Muscle layer of duodenum (tissue), 2 donors: ENCODE data around the gene PTCH1.

Source experiments
- H3K27ac ChIP-seq: one replicate; pipeline ENCODE4 v1.7.0; 2013; ENCODE audit warnings: mild to moderate bottlenecking, low read length
- H3K27me3 ChIP-seq: one replicate; pipeline ENCODE4 v1.7.0; 2013; ENCODE audit warnings: low read depth, mild to moderate bottlenecking, control low read depth, low read length
- H3K36me3 ChIP-seq, 2 donors: one replicate each; pipeline ENCODE4 v1.7.0; 2013; ENCODE audit warnings: low read length in 2 of 2, control low read depth in 1 of 2, mild to moderate bottlenecking in 1 of 2; ENCODE audit not compliant: insufficient read depth in 2 of 2, control insufficient read depth in 1 of 2
- H3K4me1 ChIP-seq, 2 donors: one replicate each; pipeline ENCODE4 v1.7.0; 2013; ENCODE audit warnings: low read length in 2 of 2, mild to moderate bottlenecking in 2 of 2, control low read depth in 1 of 2, moderate library complexity in 1 of 2; ENCODE audit not compliant: insufficient read depth in 2 of 2, control insufficient read depth in 1 of 2
- H3K4me3 ChIP-seq, 2 donors: one replicate each; pipeline ENCODE4 v1.7.0; 2013; ENCODE audit warnings: low read length in 2 of 2, low read depth in 1 of 2, mild to moderate bottlenecking in 1 of 2
- H3K9me3 ChIP-seq, 2 donors: one replicate each; pipeline ENCODE4 v1.7.0; 2013; ENCODE audit warnings: low read length in 2 of 2, control low read depth in 1 of 2, mild to moderate bottlenecking in 1 of 2; ENCODE audit not compliant: control insufficient read depth in 1 of 2
- donor health status: healthy.

The PTCH1 gene

DNA sequence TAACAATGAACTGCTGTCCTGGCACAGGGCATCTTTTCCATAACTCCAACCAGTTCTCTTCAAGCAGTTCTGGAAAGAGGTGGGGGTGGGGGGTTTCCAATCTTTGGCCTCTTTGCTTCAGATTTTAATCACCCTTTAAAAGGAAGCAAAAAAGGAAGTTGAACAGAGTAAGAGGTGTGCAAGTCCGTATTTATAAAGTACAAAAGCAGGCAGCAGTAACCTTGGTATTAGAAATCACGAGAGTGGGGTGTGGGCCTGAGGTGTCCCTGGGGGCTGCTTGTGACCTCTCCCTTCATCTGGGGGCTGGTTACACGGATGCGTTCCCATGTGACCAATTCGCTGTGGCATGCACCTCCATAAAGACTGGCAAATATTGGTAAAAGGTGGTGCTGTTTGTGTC, 70.5 kb downstream of the PTCH1 start:
- Histone ChIP-seq H3K4me1 (peaks cover 0 to 15% of the 10 kb centered on the region in 2 donors), H3K36me3 (peaks cover 9 to 25% of the 10 kb centered on the region in 2 donors), H3K4me3 (no peak overlapping the region), H3K9me3 (no peaks in the 10 kb centered on the region), H3K27ac (no peak overlapping the region), H3K27me3 (no peaks in the 10 kb centered on the region)

DNA sequence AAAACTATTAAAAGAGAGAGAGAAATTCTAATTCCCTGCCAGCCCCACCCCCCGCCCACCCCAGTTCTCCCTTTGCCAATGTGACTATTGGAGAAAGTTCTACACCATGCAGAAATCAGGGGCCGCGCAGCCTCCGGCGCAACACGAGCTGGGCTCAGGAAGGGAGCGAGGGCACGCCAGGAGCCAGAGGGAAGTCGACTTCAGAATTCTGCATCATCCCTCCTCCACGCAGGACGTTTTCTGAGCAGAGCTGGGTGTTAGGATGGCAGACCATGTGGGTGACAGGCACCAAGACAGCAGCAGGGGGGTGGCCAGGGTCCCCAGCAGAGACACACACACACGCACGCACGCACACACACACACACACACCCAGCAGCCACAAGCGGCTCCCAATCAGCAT, 72.6 kb downstream of the PTCH1 start:
- Histone ChIP-seq H3K36me3 (peaks cover 5 to 24% of the 10 kb centered on the region in 2 donors), H3K4me1 (peaks cover 0 to 7% of the 10 kb centered on the region in 2 donors), H3K27me3 (no peaks in the 10 kb centered on the region), H3K4me3 (no peak overlapping the region), H3K27ac (no peak overlapping the region), H3K9me3 (no peaks in the 10 kb centered on the region)

DNA sequence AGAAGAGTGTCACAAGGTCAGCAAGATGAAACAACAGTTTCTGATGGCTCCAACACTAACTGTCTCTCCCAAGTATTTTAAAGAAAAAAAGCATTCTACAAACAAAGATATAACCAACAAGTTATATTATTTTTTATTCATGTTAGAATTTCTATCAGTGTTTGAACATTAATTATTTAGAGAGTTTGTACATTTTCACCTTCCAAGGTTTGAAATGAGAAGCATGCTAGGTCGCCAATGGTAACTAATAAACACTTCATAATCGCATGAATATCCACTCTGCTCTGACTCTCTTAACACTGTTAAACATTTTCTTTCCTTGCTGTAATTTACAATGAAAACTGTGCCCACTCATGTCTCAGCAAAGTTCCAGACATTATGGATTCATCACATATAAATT, 73.5 kb downstream of the PTCH1 start:
- no peak overlapping the region for H3K27ac ChIP-seq
- no peaks in the 10 kb centered on the region for H3K27me3 ChIP-seq
- H3K9me3 ChIP-seq, result no peaks in the 10 kb centered on the region
- H3K4me3 ChIP-seq, result no peak overlapping the region
- H3K36me3 ChIP-seq, result peaks cover 5 to 17% of the 10 kb centered on the region in 2 donors
- H3K4me1 ChIP-seq, result peaks cover 0 to 3% of the 10 kb centered on the region in 2 donors

DNA sequence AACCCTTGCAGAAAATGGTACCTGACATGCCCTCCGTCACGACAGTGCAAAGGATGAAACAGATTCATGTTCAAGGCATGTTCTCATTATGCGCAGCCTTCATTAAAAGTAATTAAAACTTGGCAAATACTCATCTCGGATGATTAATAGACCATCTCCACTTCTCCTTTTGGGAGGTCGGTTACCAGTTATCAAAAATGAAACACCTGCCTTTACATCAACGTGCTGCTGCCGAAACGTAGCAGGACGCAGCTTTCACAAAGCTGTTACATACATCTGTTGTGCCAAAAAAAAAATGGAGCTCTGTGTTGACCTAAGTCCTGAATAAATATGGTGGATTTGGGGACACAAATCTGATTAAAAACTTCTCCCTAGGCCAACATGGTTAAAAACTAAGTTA, 75.7 kb downstream of the PTCH1 start:
- Histone ChIP-seq H3K9me3 (no peaks in the 10 kb centered on the region), H3K4me1 (no peaks in the 10 kb centered on the region), H3K36me3 (peaks cover 0 to 7% of the 10 kb centered on the region in 2 donors), H3K27me3 (no peaks in the 10 kb centered on the region), H3K27ac (no peak overlapping the region), H3K4me3 (no peak overlapping the region)

- Histone ChIP-seq H3K27ac (no peak overlapping the region), H3K4me1 (no peaks in the 10 kb centered on the region), H3K36me3 (peaks cover 0 to 6% of the 10 kb centered on the region in 2 donors), H3K4me3 (no peak overlapping the region), H3K9me3 (no peaks in the 10 kb centered on the region), H3K27me3 (no peaks in the 10 kb centered on the region)
Measured at GRCh38 chr9:95440447-95440846, 76.3 kb downstream of the PTCH1 start.

DNA sequence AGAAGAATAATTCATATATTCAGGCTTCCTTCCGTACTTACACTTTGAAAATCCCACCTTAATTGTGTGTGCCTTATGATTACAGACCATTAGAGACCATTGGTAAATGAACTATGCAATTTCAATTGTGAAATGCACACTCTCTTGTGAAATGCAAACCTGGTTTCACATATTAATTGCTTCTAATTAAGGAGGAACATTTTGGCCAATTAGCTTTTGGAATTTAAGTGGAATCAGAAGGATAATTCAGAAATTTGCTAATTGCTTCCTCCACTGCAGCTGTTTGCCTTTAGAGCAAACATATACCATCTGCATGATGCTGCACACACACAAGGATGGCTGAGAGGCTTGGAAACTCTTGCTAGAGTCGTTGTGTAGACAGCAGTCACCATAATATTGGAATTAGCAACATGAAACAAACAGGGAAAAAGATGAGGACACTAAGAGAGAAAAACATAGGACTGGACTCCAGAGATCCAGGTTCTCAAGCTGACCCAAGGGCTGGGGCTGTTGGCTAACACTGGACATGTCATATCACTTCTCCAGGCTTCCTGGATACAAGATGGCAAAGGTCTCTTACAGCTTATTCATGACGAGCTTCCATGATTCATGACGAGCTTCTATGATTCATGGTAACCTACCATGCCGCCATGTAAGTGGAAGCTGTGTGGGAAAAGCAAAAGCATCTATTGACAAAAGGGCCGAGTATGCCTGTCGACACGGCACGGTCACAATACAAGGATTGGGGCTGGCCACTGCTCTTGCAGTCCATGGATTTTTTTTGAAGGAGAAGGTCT, 78.0 kb downstream of the PTCH1 start:
- H3K36me3 ChIP-seq, result no peaks in the 10 kb centered on the region
- no peak overlapping the region for H3K27ac ChIP-seq
- H3K27me3 ChIP-seq, result no peaks in the 10 kb centered on the region
- no peaks in the 10 kb centered on the region for H3K4me1 ChIP-seq
- no peak overlapping the region for H3K4me3 ChIP-seq
- no peaks in the 10 kb centered on the region for H3K9me3 ChIP-seq

DNA sequence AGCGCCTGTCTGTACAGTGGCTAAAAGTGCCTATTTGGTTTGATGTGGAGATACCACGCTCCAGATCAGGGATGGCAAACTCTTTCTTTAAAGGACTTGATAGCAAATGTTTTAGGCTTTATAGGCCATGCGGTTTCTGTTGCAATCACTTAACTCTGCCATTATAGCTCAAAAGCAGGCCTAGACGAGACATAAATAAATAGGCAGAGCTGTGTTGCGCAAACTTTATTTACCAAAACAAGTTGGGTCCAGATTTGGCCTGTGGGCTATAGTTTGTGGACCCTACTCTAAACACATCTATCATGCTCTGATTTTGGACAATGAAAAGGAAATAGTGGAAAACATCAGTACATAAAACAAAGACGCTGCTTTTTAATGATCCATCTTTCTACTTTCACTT, 79.2 kb downstream of the PTCH1 start:
- H3K27me3 ChIP-seq, result no peaks in the 10 kb centered on the region
- no peaks in the 10 kb centered on the region for H3K4me1 ChIP-seq
- H3K36me3 ChIP-seq, result no peaks in the 10 kb centered on the region
- no peaks in the 10 kb centered on the region for H3K9me3 ChIP-seq
- H3K27ac ChIP-seq, result no peak overlapping the region
- H3K4me3 ChIP-seq, result no peak overlapping the region

GRCh38 chr9:95436416-95436815, 80.4 kb downstream of the PTCH1 start:
- Histone ChIP-seq H3K4me3 (no peak overlapping the region), H3K9me3 (no peaks in the 10 kb centered on the region), H3K27me3 (no peaks in the 10 kb centered on the region), H3K36me3 (no peaks in the 10 kb centered on the region), H3K27ac (no peak overlapping the region), H3K4me1 (no peaks in the 10 kb centered on the region)

DNA sequence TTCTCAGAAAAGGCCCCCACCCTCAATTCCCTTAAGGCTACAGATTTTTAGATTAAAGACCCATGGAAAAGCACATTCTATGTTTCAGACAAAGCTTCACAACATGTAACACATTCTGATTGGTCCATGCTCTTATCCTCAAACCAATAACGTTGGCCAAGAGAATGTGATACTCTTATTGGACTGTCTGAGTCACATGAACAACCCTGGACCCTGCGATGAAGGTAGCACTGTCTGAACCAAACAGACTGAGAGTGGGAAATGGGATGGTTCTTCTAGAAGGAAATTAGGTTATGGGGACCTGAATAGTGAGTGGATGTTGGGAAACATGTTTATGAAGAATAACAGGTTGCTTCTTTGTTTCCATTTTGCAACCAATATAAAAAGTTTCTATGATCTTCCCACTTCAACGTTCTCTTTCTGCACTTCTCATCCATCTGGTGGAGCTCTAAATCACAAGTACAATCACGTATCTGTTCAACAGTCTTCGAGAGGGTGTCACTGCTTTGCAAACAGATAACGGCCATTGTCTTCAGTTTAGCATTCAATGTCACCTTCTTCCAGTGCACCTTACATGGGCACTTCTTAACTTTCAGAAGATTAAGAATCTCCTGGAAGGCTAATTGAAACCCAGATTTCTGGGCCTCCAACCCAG, 81.6 kb downstream of the PTCH1 start:
- no peaks in the 10 kb centered on the region for H3K9me3 ChIP-seq
- no peaks in the 10 kb centered on the region for H3K4me1 ChIP-seq
- H3K27me3 ChIP-seq, result no peaks in the 10 kb centered on the region
- no peak overlapping the region for H3K27ac ChIP-seq
- no peak overlapping the region for H3K4me3 ChIP-seq
- H3K36me3 ChIP-seq, result no peaks in the 10 kb centered on the region

- H3K36me3 ChIP-seq, result no peaks in the 10 kb centered on the region
- no peaks in the 10 kb centered on the region for H3K27me3 ChIP-seq
- no peak overlapping the region for H3K27ac ChIP-seq
- no peak overlapping the region for H3K4me3 ChIP-seq
- no peaks in the 10 kb centered on the region for H3K9me3 ChIP-seq
- H3K4me1 ChIP-seq, result no peaks in the 10 kb centered on the region
Measured at GRCh38 chr9:95434116-95435073, 82.4 kb downstream of the PTCH1 start.
